ENCODE measurements around the gene EPHA4.

EPHA4 gene

GRCh38 chr2:221572219-221572820 lies at the start of gene EPHA4:
EPHA4 (minus strand) TSS chr2:221572304; CDS start chr2:221572248, 56 bp downstream.
- in situ Hi-C loops (cut with HindIII; ENCODE audit: low sequenced_read_pairs): no loop called here

DNA sequence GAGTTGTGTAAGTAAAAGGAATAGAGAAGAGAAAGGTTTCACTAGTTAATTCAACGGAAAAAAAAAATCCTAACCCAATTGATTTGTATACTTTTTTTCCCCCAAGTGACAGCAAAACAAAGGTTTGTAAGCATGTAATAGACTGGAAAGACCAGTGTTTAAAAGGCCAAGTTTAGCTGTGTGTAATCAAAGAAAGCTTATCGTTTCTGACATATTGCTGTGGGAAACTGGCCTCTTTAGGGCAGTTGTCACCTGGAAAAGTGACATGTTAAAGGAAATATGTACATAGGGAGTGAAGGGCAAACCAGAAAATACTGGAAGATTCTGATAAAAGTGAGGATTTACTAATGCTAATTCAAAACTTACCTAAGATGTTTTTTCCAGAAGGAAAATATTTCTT lies 45.9 kb upstream of the EPHA4 start:
- in situ Hi-C loops (cut with HindIII; ENCODE audit: low sequenced_read_pairs): no loop called here

DNA sequence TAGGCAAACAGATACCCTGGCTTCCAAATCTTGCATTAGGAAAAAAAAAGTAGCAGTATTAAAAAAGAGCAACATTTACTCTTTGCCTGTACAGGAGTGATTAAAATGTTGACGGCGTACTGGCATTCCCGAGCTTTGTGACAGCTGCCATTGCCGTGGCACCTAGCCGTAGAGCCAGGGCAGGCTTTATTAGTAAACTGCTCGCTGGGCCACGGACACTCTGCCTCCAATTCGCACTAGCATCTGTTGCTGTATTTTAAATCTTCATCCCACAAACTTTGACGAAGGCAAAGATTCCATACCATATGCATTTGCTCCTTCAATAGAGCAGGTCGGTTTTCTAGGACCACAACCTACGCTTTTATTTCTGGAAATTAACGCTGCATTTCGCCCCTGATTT lies 44.5 kb upstream of the EPHA4 start:
- in situ Hi-C loops (cut with HindIII; ENCODE audit: low sequenced_read_pairs): no loop called here

- in situ Hi-C loops (cut with HindIII; ENCODE audit: low sequenced_read_pairs): no loop called here
Observed at GRCh38 chr2:221614274-221614673, 42.2 kb upstream of the EPHA4 start.

DNA sequence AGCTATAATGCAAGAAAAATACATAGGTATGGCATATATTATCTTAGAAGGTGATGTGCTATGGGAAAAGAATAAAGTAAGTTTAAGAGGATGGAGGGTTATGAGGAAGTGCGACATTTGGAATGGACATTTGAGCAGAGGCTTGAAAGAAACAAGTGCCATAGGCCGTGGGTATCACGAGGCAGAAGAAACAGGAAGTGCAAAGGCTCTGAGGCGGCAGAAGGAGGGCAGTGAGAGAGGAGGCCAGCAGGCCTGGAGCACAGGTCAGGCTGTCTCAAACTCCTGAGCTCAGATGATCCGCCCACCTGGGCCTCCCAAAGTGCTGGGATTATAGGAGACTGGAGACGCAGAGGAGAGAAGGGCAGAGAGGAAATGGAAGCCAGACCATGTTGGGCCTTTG lies 40.7 kb upstream of the EPHA4 start:
- in situ Hi-C loops (cut with HindIII; ENCODE audit: low sequenced_read_pairs): no loop called here

- in situ Hi-C loops (cut with HindIII; ENCODE audit: low sequenced_read_pairs): no loop called here
Observed at GRCh38 chr2:221612161-221612560, 40.1 kb upstream of the EPHA4 start.

DNA sequence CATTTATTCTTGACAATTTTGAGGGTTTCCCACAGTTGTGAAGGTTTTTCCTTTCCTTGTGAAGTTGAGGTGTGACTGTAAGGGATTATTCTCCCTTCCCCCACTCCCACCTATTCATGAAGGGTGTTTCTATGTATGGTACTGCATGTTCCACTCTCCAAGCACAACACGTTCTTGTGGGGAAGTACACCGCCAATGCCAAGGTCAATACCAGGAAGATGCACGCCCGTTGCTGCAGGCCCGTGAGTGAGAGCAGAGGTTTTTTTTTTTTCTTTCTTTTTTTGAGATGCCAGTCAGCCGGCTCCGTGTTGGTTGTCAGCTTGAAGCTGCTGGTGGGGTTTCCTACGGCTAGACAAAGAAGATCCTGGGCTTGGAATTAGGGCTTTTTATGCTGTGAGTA lies 38.6 kb upstream of the EPHA4 start:
- in situ Hi-C loops (cut with HindIII; ENCODE audit: low sequenced_read_pairs): no loop called here

DNA sequence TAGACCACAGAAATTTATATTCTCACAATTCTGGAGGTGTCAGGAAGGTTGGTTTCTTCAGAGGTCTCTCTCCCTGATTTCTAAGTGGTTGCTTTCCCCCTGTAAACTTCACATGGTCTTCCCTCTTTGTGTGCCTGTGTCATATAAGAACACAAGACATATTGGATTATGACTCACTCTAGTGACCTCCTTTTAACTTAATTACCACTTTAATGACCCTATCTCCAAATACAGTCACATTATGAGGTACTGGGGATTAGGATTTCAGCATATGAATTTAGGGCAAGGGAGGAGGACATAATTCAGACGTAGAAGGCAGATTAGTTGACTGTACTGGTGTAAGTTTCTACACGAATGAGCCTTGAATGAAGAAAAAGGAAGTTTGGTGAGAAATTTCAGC lies 38.2 kb upstream of the EPHA4 start:
- in situ Hi-C loops (cut with HindIII; ENCODE audit: low sequenced_read_pairs): no loop called here

GRCh38 chr2:221608442-221608841 lies 36.3 kb upstream of the EPHA4 start:
- in situ Hi-C loops (cut with HindIII; ENCODE audit: low sequenced_read_pairs): no loop called here

GRCh38 chr2:221606424-221606823 lies 34.3 kb upstream of the EPHA4 start:
- in situ Hi-C loops (cut with HindIII; ENCODE audit: low sequenced_read_pairs): no loop called here

- in situ Hi-C loops (cut with HindIII; ENCODE audit: low sequenced_read_pairs): no loop called here
Observed at GRCh38 chr2:221605751-221606240, 33.7 kb upstream of the EPHA4 start.

GRCh38 chr2:221602938-221603337 lies 30.8 kb upstream of the EPHA4 start:
- in situ Hi-C loops (cut with HindIII; ENCODE audit: low sequenced_read_pairs): no loop called here

GRCh38 chr2:221601376-221601775 lies 29.3 kb upstream of the EPHA4 start:
- in situ Hi-C loops (cut with HindIII; ENCODE audit: low sequenced_read_pairs): no loop called here

DNA sequence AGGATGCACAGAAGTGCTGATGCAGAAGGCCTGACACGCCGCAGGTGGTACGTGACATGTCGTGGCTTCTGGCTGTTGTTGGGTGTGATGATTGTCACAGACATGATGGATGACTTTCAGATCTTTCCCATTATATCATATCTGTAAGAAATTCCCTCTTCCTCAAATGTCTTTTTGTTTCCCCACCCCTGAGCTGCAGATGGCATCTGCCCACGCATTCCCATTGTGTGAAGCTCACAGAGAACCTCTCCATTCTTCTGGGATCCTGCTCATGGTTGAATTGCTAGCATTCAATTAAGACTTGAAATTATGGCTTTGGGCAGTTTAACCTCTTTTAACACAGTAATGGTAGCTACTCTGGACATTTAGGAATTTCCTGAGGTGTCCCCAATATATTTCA lies 28.3 kb upstream of the EPHA4 start:
- in situ Hi-C loops (cut with HindIII; ENCODE audit: low sequenced_read_pairs): no loop called here

DNA sequence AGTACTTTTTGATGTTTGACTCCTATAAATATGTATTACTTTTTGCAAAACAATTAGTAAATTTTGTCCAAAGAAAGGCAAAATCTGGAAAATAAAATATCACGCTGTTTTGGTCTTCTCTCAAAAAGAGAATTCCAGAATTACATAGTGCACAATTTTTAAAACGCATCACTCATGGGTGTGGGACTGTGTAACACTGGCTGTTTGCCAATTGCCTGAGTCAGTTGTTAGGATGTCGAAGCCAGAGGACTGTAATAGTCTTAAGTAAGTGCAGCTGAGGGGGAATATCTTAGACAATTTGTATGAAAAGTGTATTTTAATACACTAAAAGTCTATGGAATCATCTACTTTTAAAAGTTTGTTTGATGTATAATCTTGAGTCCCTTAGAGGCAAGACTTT lies 24.1 kb upstream of the EPHA4 start:
- in situ Hi-C loops (cut with HindIII; ENCODE audit: low sequenced_read_pairs): no loop called here

GRCh38 chr2:221590861-221591365 lies 18.8 kb upstream of the EPHA4 start:
- in situ Hi-C loops (cut with HindIII; ENCODE audit: low sequenced_read_pairs): no loop called here

GRCh38 chr2:221589696-221590095 lies 17.6 kb upstream of the EPHA4 start:
- in situ Hi-C loops (cut with HindIII; ENCODE audit: low sequenced_read_pairs): no loop called here

- in situ Hi-C loops (cut with HindIII; ENCODE audit: low sequenced_read_pairs): no loop called here
Observed at GRCh38 chr2:221588306-221588985, 16.3 kb upstream of the EPHA4 start.

DNA sequence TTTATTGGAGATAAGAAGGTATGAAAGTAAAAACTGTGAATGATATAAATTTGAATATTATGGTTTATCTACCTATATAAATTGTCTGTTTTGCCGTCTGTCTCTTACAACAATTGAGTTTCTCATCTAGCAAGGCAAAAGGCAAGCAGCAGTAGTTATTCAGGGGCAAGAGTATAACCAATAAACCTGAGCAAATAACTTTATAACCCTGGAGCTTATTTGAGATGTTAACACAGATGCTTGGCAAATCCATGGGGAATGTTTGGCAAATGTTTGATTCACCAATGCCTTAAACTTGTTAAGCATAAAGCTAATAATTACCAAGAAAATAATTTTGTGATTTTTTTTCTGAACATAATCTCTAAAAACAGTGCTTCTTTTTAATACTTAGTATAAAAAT lies 9.9 kb upstream of the EPHA4 start:
- in situ Hi-C loops (cut with HindIII; ENCODE audit: low sequenced_read_pairs): no loop called here

DNA sequence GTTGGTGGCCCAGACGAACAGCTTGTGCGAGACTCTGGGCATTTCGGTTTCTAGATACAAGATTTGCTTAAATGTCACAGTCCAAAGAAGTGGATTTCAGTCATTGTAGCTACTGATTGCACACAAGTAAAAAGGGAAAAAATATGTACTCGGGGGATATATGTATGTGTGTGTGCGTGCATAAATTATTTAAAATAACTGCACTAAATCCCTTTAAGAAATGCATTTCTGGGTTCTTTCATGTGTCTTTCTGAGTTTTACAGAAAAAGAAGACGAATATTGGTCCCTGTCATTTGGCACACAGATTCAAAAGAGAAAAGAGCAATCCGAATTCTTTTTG lies 2.1 kb upstream of the EPHA4 start:
- in situ Hi-C loops (cut with HindIII; ENCODE audit: low sequenced_read_pairs): no loop called here

GRCh38 chr2:221573430-221574230 lies 1.5 kb upstream of the EPHA4 start:
- in situ Hi-C loops (cut with HindIII; ENCODE audit: low sequenced_read_pairs): no loop called here
